Spleen (tissue), 11 donors: ENCODE results near the gene FGGY. TPM values are rescaled to one million over a fixed set of nuclear protein-coding genes. Genes with fewer than 3 reads are reported as not detected.

Experiments used
- DNase-seq: peaks from one replicate; pipeline ENCODE4 v3.0.0-alpha.2; 2020
- H3K27ac ChIP-seq, 8 donors: fragments of 200-600 bp; sonication (generic) in 7 of 8; 1 replicate in 4 of 8; 2 replicates in 4 of 8; pipeline versions ENCODE4 v1.5.0 to v1.8.0; 2016 to 2021; ENCODE audit warnings: inconsistent platforms in 4 of 8, mild to moderate bottlenecking in 4 of 8, moderate library complexity in 1 of 8
- H3K27me3 ChIP-seq, 7 donors: fragments of 200-600 bp; sonication (generic) in 6 of 7; replicated peaks in 1 of 7; 1 replicate in 4 of 7; 2 replicates in 3 of 7; pipeline versions ENCODE4 v1.5.0 to v1.8.0; 2016 to 2021; ENCODE audit warnings: inconsistent platforms in 3 of 7, mild to moderate bottlenecking in 1 of 7
- H3K36me3 ChIP-seq, 6 donors: fragments of 200-600 bp; sonication (generic) in 5 of 6; 1 replicate in 4 of 6; 2 replicates in 2 of 6; pipeline versions ENCODE4 v1.5.0 to v1.8.0; 2016 to 2021; ENCODE audit warnings: inconsistent platforms in 2 of 6
- H3K4me1 ChIP-seq, 6 donors: fragments of 200-600 bp; sonication (generic) in 5 of 6; 1 replicate in 3 of 6; 2 replicates in 3 of 6; pipeline versions ENCODE4 v1.5.0 to v1.8.0; 2016 to 2021; ENCODE audit warnings: inconsistent platforms in 3 of 6
- H3K4me3 ChIP-seq, 8 donors: fragments of 200-600 bp; sonication (generic) in 7 of 8; 1 replicate in 4 of 8; 2 replicates in 4 of 8; pipeline versions ENCODE4 v1.5.0 to v1.8.0; 2016 to 2021; ENCODE audit warnings: inconsistent platforms in 4 of 8, mild to moderate bottlenecking in 4 of 8, moderate library complexity in 2 of 8
- H3K9me3 ChIP-seq, 8 donors: fragments of 200-600 bp; sonication (generic) in 7 of 8; 1 replicate in 4 of 8; 2 replicates in 4 of 8; pipeline versions ENCODE4 v1.5.0 to v1.8.0; 2016 to 2021; ENCODE audit warnings: inconsistent platforms in 4 of 8
- CTCF ChIP-seq, 11 experiments: fragments of 200-600 bp in 7 of 11; fragments of 450-650 bp in 4 of 11; sonication (generic) in 4 of 11; IDR thresholded peaks in 8 of 11; conservative IDR thresholded peaks in 3 of 11; 1 replicate in 7 of 11; 2 replicates in 4 of 11; pipeline versions ENCODE4 v1.4.0 to v1.8.0; 2016 to 2021; ENCODE audit warnings: antibody characterized with exemption in 11 of 11, inconsistent platforms in 4 of 11, mild to moderate bottlenecking in 1 of 11
- POLR2A ChIP-seq, 3 donors: fragments of 450-650 bp; IDR thresholded peaks; one replicate each; pipeline ENCODE4 v1.5.1; 2017; ENCODE audit warnings: antibody characterized with exemption in 3 of 3, mild to moderate bottlenecking in 1 of 3
- POLR2AphosphoS5 ChIP-seq, 3 donors: sonication (generic); formaldehyde crosslinking; IDR thresholded peaks; one replicate each; pipeline ENCODE4 v1.5.1; 2017; ENCODE audit warnings: antibody characterized with exemption in 3 of 3
- WGBS, 5 donors: extraction: QIAGEN DNeasy Blood & Tissue Kit in 3 of 5; methylation state at CpG; one replicate each; pipeline versions ENCODE4 v1.1.5 to v1.1.7; 2013 to 2018; 5-methylcytosine and 5-hydroxymethylcytosine counted together
- intact Hi-C: fragments of 100-400 bp; cut with DNase I; formaldehyde crosslinking; loops from one replicate; pipeline ENCODE4 v1.15.0; 2023; ENCODE audit warnings: low total_unique reads
- polyA plus RNA-seq, 3 donors: library from polyadenylated mRNA; stranded (reverse); fragments of 200-250 nt; gene quantifications; one replicate each; pipeline ENCODE4 v1.2.1, GENCODE V29; 2013
- total RNA-seq, 7 donors: library from RNA; depleted of rRNA in 3 of 7; stranded (reverse); fragments of >200 nt in 3 of 7; fragmentation: NEBNext Ultra II Directional in 4 of 7; extraction: Animal tissue kit (Norgen Biotek cat#: 25700) in 4 of 7; gene quantifications; one replicate each; pipeline versions ENCODE4 v1.1.0 to v1.2.1, GENCODE V29; 2016 to 2021
- donor health status: healthy with polysubstance abuse.
- donor health status: DM: no; HTN: no; CAD: no; lungs with moderate emphysema.
- donor health status: DM: no; HTN: no; CAD: no.
- donor health status: Bipolar disorder and iron deficiency.
- donor health status: healthy.
- donor health status: DM: no; HTN: no; CAD: no.
- donor health status: DM: yes; HTN: yes; CAD: no.

FGGY gene
- total and polyA plus RNA-seq, 10 donors: 1.7 to 27.8 (median 13.2) TPM

- peaks cover 0 to 25% (median 22%) of the 10 kb centered on the region in 8 donors for H3K9me3 ChIP-seq
- WGBS, 5 donors: 94 to 98% (median 95%) methylated on average over 1 of the region's 1 CpG
- no peak for DNase-seq
- no peaks in the 10 kb centered on the region for H3K27me3 ChIP-seq
- no peak overlapping the region for H3K27ac ChIP-seq
- TF ChIP-seq CTCF (IDR thresholded peaks at IDR 0.05 in 8 of 11, conservative IDR thresholded peaks at IDR 0.05 in 3 of 11): no peak
- TF ChIP-seq POLR2AphosphoS5 (IDR thresholded peaks at IDR 0.05): no peak
- no peak for TF ChIP-seq POLR2A (IDR thresholded peaks at IDR 0.05)
- intact Hi-C loops: no loop called here
- no peak overlapping the region for H3K4me3 ChIP-seq
- peaks cover 0 to 4% (median 0%) of the 10 kb centered on the region in 6 donors for H3K36me3 ChIP-seq
- peaks cover 4 to 14% (median 9%) of the 10 kb centered on the region in 6 donors for H3K4me1 ChIP-seq
Observed at GRCh38 chr1:59302297-59302696, 5.4 kb downstream of the FGGY start.

- peaks cover 0 to 8% (median 4%) of the 10 kb centered on the region in 6 donors for H3K4me1 ChIP-seq
- no peak for DNase-seq
- no peak overlapping the region for H3K27ac ChIP-seq
- TF ChIP-seq CTCF (IDR thresholded peaks at IDR 0.05 in 8 of 11, conservative IDR thresholded peaks at IDR 0.05 in 3 of 11) (no peak), POLR2AphosphoS5 (IDR thresholded peaks at IDR 0.05) (no peak), POLR2A (IDR thresholded peaks at IDR 0.05) (no peak)
- H3K9me3 ChIP-seq: peaks cover 0 to 25% (median 22%) of the 10 kb centered on the region in 8 donors
- H3K4me3 ChIP-seq: no peak overlapping the region
- no peaks in the 10 kb centered on the region for H3K27me3 ChIP-seq
- H3K36me3 ChIP-seq: peaks cover 0 to 4% (median 0%) of the 10 kb centered on the region in 6 donors
- intact Hi-C loops: no loop called here
- WGBS, 5 donors: 52 to 89% (median 85%) methylated on average over 2 of the region's 2 CpGs
Observed at GRCh38 chr1:59302871-59303270, 6.0 kb downstream of the FGGY start.

GRCh38 chr1:59305188-59305587 lies 8.3 kb downstream of the FGGY start:
- Histone ChIP-seq H3K36me3 (peaks cover 0 to 4% (median 0%) of the 10 kb centered on the region in 6 donors), H3K27ac (no peak overlapping the region), H3K9me3 (peaks cover 0 to 25% (median 22%) of the 10 kb centered on the region in 8 donors), H3K4me3 (no peak overlapping the region), H3K4me1 (peaks cover 0 to under 1% (median 0%) of the 10 kb centered on the region in 6 donors), H3K27me3 (no peaks in the 10 kb centered on the region)
- DNase-seq: no peak
- intact Hi-C loops: no loop called here
- TF ChIP-seq POLR2AphosphoS5 (IDR thresholded peaks at IDR 0.05) (no peak), CTCF (IDR thresholded peaks at IDR 0.05 in 8 of 11, conservative IDR thresholded peaks at IDR 0.05 in 3 of 11) (no peak), POLR2A (IDR thresholded peaks at IDR 0.05) (no peak)

GRCh38 chr1:59307591-59307990 lies 10.7 kb downstream of the FGGY start:
- no peak for DNase-seq
- TF ChIP-seq POLR2AphosphoS5 (IDR thresholded peaks at IDR 0.05) (no peak), CTCF (IDR thresholded peaks at IDR 0.05 in 8 of 11, conservative IDR thresholded peaks at IDR 0.05 in 3 of 11) (no peak), POLR2A (IDR thresholded peaks at IDR 0.05) (no peak)
- Histone ChIP-seq H3K4me1 (peaks cover 0 to 3% (median 0%) of the 10 kb centered on the region in 6 donors), H3K36me3 (no peaks in the 10 kb centered on the region), H3K9me3 (peaks cover 0 to 24% (median 18%) of the 10 kb centered on the region in 8 donors), H3K4me3 (no peak overlapping the region), H3K27ac (no peak overlapping the region), H3K27me3 (no peaks in the 10 kb centered on the region)
- intact Hi-C loops: no loop called here
